Renal cortical epithelial cell (primary cell): ENCODE measurements around the gene MANBA. TPM values are rescaled to one million over a fixed set of nuclear protein-coding genes. Genes with fewer than 3 reads are reported as not detected.

Experiments
- DNase-seq: peaks from one replicate; pipeline ENCODE4 v3.0.0-alpha.2; 2011; ENCODE audit warnings: low read depth
- total RNA-seq: library from RNA; depleted of rRNA; stranded (reverse); fragments of >200 nt; gene quantifications from 2 replicates; pipeline ENCODE4 v1.2.3, GENCODE V29; 2014

The MANBA gene
- total RNA-seq: 29.2 and 36.5 TPM in 2 replicates

DNA sequence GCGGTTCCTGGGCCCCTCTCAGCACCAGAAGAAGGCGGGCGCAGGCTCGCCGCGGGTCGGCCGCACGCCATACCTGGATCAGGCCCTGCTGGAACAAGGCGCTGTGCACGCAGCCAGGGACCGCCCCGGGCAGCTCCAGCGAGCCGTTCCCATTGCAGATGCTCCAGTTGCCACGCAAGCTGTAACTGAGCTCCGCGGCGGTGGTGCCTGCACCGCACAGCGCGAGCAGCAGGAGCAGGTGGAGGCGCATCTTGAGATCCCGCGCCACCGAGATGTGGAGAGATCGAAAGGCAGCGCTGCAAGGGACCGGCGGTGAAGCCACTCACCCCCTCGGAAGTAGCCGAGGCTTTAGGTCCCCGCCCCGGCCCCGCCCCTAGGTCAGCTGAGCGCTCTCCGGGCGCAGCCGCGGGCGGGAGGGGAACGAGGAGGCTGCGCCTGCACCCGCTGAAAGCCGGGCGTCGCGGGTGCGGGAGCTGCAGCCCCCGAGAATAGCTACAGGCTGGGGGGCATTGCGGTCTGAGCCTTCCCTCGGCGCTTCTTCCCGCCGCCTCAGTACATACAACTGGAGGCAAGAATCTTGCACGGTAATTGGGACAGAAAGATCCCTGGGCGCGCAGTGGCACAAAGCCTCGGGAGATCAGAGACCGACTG, at the start of gene MANBA:
Gene MANBA (minus strand): TSS at position 324 of the 651 bp plus-strand sequence. CDS start 74 bp downstream, at position 250.
- DNase-seq: peak; percentile 41

DNA sequence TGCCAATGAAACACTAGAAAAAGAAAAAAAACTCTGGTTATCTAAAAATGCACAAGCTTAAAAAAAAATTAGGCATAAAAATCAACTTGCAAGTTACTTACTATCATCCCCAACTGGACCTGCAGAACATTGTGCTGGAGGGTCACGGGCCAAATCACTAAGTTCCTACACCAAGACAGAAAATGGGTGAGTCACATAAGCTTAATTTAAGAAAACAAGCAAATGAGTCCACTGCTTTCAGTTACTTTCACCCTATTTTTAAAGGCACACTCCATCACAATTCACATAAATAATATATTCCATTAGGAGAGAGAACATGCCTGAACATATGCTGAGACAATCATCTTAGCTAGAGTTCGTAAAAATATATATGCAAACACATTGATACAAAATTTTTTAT, 48.9 kb upstream of the MANBA start:
- no peak for DNase-seq

DNA sequence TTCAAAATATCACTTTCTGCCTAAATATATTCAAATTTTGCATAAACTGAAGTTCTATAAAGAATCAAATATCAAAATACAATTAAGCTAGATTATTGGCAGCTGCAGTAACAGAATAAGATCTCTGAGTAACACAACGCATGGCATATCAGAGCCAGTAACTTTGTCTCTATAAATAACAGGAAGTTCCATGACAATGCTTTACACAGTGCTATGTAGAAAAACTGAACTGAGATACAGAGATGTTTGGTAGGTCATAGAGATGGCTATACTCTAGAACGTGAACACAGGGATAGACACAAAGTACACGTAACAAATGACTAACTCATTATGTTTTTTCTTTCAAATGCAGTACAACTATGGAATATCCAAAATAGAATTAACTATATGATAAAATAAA, 48.4 kb upstream of the MANBA start:
- DNase-seq: no peak

DNA sequence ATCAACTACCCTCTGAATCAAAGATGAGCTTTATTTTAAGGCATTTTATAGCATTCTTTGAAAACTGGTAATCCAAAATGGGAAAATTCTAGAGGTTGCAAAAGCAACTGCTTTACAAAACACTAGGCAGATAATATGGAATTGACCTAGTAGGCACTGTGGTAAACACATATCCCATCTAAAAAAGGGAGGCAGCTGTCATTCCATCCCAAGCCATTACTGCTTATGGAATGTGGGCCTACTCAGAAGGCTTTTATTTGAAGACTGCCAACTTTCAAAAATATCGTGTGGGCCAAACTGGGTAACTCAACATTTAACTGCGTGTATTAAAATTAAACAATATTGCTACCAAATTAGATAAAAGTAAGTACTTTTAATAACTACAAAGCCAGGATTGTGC, 47.2 kb upstream of the MANBA start:
- no peak for DNase-seq

DNA sequence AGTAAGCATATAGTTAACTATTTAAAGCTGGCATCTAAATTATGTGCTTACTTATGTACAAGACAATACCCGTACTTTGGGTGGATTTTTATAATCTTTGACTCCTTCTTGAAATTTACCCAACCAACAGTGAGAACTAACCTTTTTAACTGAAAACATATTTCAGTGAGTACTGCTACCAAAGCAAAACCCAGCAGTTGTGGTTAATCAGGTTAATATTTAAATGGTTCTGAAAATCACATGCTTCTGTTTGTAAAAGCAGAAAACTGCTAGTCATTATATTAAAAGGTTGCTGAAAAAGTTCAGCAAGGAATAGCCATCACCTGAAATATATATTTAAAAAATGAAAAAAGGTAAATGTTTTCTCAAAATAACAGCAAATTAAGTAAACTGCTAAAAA, 46.6 kb upstream of the MANBA start:
- peak; percentile 80 for DNase-seq

DNA sequence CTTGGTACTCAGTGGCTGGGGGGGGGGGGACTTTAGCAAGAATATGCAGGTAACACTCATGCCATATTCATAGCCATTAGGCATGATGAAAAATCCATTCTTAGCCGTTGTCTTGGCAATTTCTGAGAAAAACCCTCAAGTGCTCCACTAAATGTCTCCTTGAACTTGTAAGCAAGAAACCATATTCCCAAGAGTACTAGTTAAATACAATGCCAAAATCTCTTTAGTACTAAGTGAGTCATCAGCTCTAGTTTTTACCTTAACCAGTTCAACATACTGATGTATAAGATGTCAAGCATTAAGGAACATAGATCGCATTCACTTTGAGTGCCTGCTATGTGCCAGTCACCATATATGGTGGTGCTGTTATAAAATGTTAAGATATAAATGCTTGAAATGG, 39.0 kb upstream of the MANBA start:
- no peak for DNase-seq

DNA sequence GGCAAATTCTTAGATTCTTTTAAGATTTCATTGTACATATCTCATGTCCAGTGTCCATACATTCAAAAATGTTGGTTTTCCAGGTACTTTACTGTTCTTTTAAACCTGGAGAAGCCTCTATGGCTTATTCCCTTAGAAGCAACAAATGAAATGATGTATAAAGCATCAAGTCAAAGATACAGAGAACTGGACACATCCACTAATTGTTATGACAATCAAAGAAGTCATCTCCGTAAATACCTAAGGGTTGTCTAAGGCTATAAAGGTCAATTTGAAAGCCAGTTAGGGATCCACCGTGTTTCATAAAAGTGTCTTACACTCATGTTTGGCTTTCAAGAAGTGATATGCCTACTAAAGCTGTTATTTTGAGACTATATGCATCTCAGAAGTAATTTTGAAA, 34.2 kb upstream of the MANBA start:
- DNase-seq: no peak

DNA sequence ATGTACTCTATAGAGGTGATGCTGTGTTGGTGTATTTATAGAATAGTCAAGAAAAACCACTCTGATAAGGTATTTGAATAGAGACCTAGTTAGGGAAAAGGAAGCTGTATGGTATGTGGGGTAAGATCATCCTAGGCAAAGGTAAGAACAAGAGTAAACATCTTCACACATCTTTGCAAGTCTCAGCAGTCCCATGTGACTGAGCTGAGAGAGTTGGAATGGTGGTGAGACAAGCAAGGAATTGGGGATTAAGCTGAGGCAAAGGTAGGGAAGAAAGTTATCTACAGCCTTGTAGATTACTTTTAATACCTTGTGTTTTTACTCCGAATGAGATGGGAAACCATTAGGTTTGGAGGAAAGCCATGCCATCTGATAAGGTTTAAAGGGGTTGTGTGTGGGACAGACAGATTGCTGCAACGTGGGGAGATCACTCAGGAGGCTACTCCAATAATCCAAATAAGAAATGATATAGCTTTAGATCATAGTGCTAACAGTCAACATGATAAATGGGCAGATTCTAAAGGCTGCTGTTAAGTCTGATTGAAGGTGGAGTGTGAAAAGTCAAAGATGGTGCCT, 31.7 kb upstream of the MANBA start:
- DNase-seq: no peak

DNA sequence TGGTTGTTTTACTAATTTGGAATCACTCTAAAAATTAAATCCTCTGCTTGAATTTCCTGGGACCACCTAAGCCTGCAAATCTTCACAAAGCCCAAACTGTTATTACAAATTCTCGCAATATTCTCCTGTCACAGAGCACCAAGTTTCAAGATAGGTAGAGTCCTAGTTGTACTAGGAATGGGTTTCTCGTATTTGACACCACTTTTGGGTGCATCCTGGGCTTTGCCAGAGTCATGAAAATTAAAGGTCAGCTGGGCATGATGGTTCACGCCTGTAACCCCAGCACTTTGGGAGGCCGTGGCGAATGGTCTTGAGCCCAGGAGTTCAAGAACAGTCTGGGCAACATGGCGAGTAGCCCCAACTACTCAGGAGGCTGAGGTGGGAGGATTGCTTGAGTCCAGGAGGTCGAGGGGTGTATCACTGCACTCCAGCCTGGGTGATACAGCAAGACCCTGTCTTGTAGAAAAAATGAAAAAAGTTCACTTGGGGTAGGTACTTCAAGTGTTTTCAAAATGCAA, 30.6 kb upstream of the MANBA start:
- DNase-seq: no peak

DNA sequence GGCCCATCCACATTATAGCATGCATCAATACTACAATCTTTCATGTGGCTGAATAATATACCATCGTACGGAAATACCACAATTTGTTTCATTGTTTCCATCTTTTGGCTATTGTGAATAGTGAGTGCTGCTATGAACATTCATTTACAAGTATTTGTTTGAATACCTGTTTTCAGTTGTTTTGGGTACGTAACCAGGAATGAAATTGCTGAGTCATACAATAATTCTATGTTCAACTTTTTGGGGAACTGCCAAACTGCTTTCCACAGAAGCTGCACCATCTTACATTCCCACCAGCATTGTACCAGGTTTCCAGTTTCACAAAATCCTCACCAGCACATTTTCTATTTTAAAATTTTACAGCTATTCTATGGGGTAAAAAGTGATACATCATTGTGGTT, 28.5 kb upstream of the MANBA start:
- DNase-seq: no peak

DNA sequence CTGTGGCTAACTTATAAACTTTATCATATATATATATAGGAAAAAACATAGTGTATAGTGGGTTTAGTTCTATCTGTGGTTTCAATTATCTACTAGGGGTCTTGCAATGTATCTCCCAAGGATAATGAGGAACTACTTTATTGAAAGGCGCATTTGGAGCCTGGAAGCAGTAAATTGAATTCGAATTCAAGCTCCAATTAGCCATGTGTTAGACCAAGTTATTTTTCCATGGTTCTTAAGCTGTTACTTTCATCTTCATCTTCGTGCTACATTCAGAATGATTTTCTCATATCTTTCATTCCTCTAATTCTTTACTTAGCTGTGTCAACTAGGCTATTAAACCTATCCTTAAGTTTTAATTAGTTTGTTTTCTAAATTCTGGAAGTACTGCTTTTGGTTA, 27.2 kb upstream of the MANBA start:
- no peak for DNase-seq

DNA sequence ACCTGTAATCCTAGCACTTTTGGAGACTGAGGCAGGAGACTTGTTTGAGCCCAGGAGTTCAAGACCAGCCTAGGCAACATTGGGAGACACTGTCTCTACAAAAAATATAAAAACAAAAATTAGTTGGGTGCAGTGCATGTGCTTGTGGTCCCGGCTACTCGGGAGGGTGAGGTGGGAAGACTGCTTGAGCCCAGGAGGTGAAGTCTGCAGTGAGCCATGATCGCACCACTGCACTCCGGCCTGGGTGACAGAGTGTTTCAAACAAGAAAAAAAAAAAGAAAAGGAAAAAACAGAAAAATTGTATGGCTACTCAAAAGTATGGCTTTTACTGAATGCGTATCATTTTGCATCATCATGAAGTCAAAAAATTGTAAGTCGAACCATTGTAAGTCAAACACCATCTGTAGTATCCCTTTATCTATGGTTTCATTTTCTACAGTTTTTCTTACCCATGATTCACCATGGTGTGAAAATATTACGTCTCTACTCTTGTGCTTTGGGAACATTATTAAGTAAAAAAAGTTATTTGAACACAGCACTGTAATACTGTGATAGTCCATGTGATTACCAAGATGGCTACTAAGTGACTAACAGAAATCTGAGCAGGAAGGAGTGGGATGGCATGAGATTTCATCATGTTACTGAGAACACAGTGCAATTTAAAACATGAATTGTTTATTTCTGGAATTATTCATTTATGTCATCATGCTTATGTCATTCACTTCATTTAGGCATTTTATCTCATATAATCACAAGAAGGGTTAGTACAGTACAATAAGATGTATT, 26.5 kb upstream of the MANBA start:
- DNase-seq: no peak

DNA sequence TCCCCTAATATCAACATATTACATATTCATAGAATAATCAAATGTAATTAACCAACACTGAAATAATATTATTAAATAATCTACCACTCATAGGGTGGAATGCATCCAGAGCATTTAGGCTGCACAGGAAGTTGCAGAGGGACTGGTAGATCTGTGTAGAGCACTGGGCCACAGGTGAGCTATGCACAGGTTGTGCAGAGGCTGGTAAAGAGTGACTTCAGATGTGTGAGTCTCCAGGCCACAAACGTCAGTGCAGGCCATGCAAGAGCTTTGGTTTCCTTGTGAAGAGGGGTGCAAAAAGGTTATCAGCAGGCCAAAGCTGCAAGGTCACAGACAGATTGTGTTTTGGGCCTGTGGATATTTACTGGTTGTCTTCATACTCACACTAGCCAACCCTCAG, 25.5 kb upstream of the MANBA start:
- DNase-seq: no peak

DNA sequence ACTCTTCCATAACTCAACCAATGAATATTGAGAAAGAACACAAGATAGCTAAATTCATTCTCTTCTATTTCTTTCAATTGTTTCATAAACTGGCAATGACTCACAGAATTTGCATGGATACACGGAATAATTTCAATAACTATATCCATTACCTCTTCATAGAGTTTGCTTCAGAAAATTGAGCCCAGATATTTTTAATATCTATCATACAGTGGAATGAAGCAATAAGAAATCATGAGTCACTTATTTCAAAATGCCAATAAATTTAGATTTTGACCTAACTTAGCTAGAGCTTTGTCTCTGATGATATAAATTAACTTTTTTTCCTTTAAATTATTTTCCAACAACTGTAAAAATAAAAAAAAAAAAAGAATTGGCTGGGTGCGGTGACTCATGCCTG, 22.2 kb upstream of the MANBA start:
- no peak for DNase-seq

DNA sequence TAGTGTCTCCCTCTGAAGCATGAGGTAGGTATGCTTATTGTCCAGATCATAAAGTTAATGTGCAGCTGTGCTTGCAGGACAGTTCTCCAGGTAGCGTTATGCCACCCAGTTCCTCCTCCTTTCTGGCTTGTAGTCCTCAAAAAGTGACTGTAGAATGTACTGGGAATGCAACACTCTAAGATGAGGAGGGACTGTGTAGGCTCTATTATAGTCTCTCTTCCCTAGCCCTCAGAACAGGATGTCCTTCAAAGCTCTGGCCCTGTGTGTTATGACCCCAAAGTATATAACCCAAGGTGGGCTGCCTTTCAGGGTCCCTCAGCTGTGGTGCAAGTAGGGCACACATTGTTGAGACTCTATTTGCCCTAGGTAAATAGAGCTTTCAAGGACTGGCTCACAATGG, 20.8 kb upstream of the MANBA start:
- no peak for DNase-seq

DNA sequence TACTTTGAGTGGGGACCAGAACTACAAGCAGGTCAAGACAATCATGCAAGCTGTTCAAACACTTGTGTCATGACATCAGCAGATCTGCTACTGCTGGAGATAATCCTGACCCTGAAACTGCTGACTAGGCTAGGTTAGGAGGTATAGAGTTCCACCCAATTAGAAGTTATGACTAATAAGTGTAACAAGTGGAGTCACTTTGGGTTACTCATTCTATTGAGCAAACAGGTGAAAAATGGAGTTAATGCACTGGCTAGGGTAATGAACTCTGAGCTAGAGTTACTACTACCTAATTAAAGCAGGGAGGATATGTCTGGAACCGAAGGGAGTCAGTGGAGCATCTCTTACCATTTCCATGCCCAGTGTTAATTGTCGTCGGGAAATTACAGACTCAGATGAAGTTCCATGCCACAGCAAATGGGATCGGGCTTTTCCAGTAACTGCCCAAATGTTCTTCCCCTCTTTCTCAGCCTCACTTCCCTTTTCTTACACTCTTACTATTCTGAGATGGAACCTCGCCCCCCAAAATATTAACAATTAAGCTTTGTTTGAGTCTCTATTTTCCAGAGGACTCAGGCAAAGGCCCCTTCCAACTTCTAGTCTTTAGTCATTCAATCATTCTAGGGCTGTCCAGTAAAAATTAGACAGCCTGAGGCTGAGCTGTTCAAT, 19.8 kb upstream of the MANBA start:
- peak; percentile 97 for DNase-seq

DNA sequence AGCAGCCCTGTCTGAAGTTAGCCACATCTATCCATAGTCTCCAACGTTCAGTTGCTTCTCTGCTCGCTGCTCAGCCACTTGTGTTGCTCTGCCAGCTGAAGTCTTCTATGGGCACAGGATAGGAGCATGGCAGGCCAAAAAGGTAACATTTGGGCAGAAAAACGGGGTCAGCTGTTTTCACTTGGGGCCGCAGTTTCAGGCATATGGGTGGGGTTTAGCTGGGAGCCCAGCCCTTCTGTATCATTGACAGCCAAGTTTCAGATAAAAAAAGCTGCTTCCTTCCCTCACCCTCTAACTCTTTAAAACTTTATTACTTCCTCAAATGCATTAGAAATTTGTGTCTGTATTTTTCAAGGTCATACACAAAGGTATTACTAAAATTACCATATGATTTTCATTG, 18.4 kb upstream of the MANBA start:
- no peak for DNase-seq

DNA sequence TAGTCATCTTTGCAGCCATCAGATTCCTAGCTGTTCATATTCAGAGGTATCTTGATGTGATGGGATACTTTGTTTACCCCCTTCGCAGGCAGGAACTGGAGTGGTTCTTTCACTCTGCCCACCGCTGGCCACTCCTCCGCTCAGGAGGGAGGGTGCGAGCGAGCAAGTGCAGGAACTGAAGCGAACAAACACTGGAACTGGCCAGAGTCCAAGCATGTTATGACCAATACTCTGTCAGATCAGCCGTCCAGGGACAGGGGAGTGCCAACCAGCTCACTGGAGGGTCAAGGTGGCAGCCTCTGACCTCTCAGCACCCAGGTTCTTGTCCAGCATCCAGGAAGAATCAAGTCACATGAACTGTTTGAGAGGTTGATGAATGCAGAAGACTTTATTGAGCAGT, 18.0 kb upstream of the MANBA start:
- peak; percentile 77 for DNase-seq

DNA sequence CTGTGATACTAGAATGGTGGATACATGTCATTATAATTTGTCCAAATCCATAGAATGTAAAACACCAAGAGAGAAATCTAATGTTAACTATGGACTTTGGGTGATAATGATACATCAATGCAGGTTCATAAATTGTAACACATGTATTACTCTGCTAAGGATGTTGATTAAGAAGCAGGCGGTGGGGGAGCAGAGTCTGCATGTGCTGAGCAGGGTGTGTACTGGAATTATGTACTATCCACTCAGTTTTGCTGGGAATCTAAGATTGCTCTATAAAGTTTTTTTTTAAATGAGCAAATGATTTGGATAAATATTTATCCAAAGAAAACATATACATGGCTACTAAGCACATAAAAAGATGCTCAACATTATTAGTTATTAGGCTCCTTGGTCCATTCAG, 15.0 kb upstream of the MANBA start:
- DNase-seq: no peak

DNA sequence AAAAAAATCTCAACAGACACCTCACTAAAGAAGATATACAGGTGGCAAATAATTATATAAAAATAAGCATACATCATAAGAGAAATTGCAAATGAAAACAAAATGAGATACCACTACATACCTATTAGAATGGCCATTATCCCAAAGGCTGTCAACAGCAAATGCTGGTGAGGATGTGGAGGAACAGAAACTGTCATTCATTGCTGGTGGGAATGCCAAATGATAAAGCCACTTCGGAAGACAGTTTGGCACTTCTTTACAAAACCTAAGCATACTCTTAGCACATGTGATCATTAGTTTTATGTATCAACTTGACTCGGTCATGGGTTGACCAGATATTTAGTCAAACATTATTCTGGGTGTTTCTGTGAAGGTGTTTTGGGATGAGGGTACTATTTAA, 13.5 kb upstream of the MANBA start:
- DNase-seq: no peak

DNA sequence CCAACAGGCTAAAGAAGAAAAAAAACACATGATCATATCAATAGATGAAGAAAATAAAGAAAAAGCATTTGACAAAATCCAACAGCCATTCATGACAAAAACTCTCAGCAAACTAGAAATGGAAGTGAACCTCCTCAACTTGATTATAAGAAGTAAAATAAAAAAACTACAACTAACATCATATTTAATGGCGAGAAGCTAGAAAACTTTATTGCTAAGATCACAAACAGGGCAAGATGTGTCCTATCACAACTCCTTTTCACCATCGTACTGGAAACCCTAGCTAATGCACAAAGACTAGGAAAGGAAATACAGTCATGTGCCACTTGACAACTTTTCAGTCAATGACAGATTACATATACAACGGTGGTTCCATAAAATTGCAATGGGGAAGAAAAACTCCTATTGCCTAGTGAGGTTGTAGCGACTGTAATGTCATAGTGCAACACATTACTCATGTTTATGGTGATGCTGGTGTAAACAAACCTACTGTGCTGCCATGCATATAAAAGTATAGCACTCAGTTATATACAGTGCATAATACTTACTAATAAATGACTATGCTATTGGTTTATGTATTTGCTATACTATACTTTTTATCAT, 12.1 kb upstream of the MANBA start:
- DNase-seq: no peak

DNA sequence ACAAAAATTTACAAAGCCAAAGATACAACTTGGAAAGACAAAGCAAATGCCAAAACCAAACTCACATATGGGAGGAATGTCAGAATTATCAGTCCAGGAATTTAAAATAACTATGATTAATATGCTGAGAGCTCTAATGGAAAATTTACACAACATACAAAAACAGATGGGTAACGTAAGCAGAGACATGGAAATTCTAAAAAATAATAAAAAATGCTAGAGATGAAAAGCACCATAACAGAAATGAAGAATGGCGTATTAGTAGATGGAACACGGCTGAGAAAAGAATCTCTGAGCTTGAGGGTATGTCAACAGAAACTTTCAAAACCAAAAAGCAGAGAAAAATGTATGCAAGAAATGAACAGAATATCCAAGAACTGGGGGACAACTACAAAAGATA, 4.1 kb upstream of the MANBA start:
- no peak for DNase-seq
